Mucosa of rectum (tissue), 2 donors: ENCODE data around the gene DNAL1.
A peak's percentile ranks its signal among the peaks of the same experiment; 100 is the strongest.

Experiments
- H3K27ac ChIP-seq, 2 donors: one replicate each; pipeline ENCODE4 v1.7.0; 2013; ENCODE audit warnings: inconsistent platforms in 2 of 2, low read depth in 2 of 2, low read length in 2 of 2
- H3K27me3 ChIP-seq, 2 donors: one replicate each; pipeline ENCODE4 v1.7.0; 2013; ENCODE audit warnings: low read length in 2 of 2; ENCODE audit not compliant: control insufficient read depth in 2 of 2, insufficient read depth in 2 of 2
- H3K36me3 ChIP-seq, 2 donors: one replicate each; pipeline ENCODE4 v1.7.0; 2013; ENCODE audit warnings: low read length in 2 of 2; ENCODE audit not compliant: control insufficient read depth in 2 of 2, insufficient read depth in 2 of 2
- H3K4me1 ChIP-seq, 2 donors: one replicate each; pipeline ENCODE4 v1.7.0; 2013; ENCODE audit warnings: low read length in 2 of 2, mild to moderate bottlenecking in 1 of 2; ENCODE audit not compliant: control insufficient read depth in 2 of 2, insufficient read depth in 2 of 2
- H3K4me3 ChIP-seq, 2 donors: one replicate each; pipeline ENCODE4 v1.7.0; 2013; ENCODE audit warnings: low read length in 2 of 2
- H3K9ac ChIP-seq, 2 donors: one replicate each; pipeline ENCODE4 v1.7.0; 2013; ENCODE audit warnings: low read length in 2 of 2, low read depth in 1 of 2, mild to moderate bottlenecking in 1 of 2
- H3K9me3 ChIP-seq, 2 donors: one replicate each; pipeline ENCODE4 v1.7.0; 2013; ENCODE audit warnings: low read length in 2 of 2; ENCODE audit not compliant: control insufficient read depth in 2 of 2
- donor health status: healthy.
- donor health status: Normal muscosa, but diverticular disease.

DNAL1 gene

GRCh38 chr14:73741386-73741875 lies 96.6 kb downstream of the DNAL1 start:
- peak overlapping the region; percentile 95 to 98 for H3K27ac ChIP-seq
- no peaks in the 10 kb centered on the region for H3K9me3 ChIP-seq
- H3K4me1 ChIP-seq = peaks cover 72% of the 10 kb centered on the region in 2 donors
- peaks cover 24 to 29% of the 10 kb centered on the region in 2 donors for H3K36me3 ChIP-seq
- peak overlapping the region; percentile 41 to 66 for H3K4me3 ChIP-seq
- H3K9ac ChIP-seq = peak overlapping the region; percentile 71 to 74
- no peaks in the 10 kb centered on the region for H3K27me3 ChIP-seq

GRCh38 chr14:73741876-73742519 lies 97.2 kb downstream of the DNAL1 start:
- H3K9ac ChIP-seq = peak overlapping the region; percentile 71 to 74
- peak overlapping the region; percentile 41 to 66 for H3K4me3 ChIP-seq
- H3K4me1 ChIP-seq = peaks cover 77 to 78% of the 10 kb centered on the region in 2 donors
- peak overlapping the region; percentile 95 to 98 for H3K27ac ChIP-seq
- H3K9me3 ChIP-seq = no peaks in the 10 kb centered on the region
- H3K36me3 ChIP-seq = peaks cover 18 to 24% of the 10 kb centered on the region in 2 donors
- H3K27me3 ChIP-seq = no peaks in the 10 kb centered on the region

GRCh38 chr14:73742520-73743238 lies 97.9 kb downstream of the DNAL1 start:
- Histone ChIP-seq H3K9me3 (no peaks in the 10 kb centered on the region), H3K27ac (peak overlapping the region; percentile 95 to 98), H3K9ac (peak overlapping the region; percentile 70 to 71), H3K36me3 (peaks cover 15 to 18% of the 10 kb centered on the region in 2 donors), H3K4me1 (peaks cover 82 to 84% of the 10 kb centered on the region in 2 donors), H3K27me3 (no peaks in the 10 kb centered on the region), H3K4me3 (peak overlapping the region in 1 of 2 donors; percentile 39)

- Histone ChIP-seq H3K4me3 (peak overlapping the region; percentile 8 to 39), H3K27me3 (no peaks in the 10 kb centered on the region), H3K9me3 (no peaks in the 10 kb centered on the region), H3K4me1 (peaks cover 90 to 92% of the 10 kb centered on the region in 2 donors), H3K36me3 (peaks cover 12% of the 10 kb centered on the region in 2 donors), H3K9ac (peak overlapping the region; percentile 70 to 71), H3K27ac (peak overlapping the region; percentile 95 to 98)
These were observed 98.7 kb downstream of the DNAL1 start for GRCh38 chr14:73743431-73743931.

- Histone ChIP-seq H3K4me1 (peaks cover 90 to 94% of the 10 kb centered on the region in 2 donors), H3K27me3 (no peaks in the 10 kb centered on the region), H3K36me3 (peaks cover 4 to 5% of the 10 kb centered on the region in 2 donors), H3K9me3 (no peaks in the 10 kb centered on the region), H3K27ac (peak overlapping the region; percentile 95 to 98), H3K4me3 (peak overlapping the region; percentile 8 to 39), H3K9ac (peak overlapping the region; percentile 63 to 71)
These were observed 99.5 kb downstream of the DNAL1 start for GRCh38 chr14:73744175-73744867.

- H3K9me3 ChIP-seq = no peaks in the 10 kb centered on the region
- H3K36me3 ChIP-seq = peaks cover 0 to 2% of the 10 kb centered on the region in 2 donors
- H3K27me3 ChIP-seq = no peaks in the 10 kb centered on the region
- peak overlapping the region; percentile 8 to 39 for H3K4me3 ChIP-seq
- peak overlapping the region; percentile 95 to 98 for H3K27ac ChIP-seq
- H3K9ac ChIP-seq = peak overlapping the region; percentile 65 to 71
- H3K4me1 ChIP-seq = peaks cover 88 to 93% of the 10 kb centered on the region in 2 donors
These were observed 100.2 kb downstream of the DNAL1 start for GRCh38 chr14:73744874-73745529.

- Histone ChIP-seq H3K4me3 (peak overlapping the region in 1 of 2 donors; percentile 22), H3K36me3 (no peaks in the 10 kb centered on the region), H3K27ac (peak overlapping the region; percentile 95 to 98), H3K4me1 (peaks cover 88 to 93% of the 10 kb centered on the region in 2 donors), H3K27me3 (no peaks in the 10 kb centered on the region), H3K9me3 (no peaks in the 10 kb centered on the region), H3K9ac (peak overlapping the region; percentile 65 to 71)
These were observed 101.1 kb downstream of the DNAL1 start for GRCh38 chr14:73745571-73746519.

GRCh38 chr14:73746520-73747378 lies 102.0 kb downstream of the DNAL1 start:
- Histone ChIP-seq H3K4me3 (no peak overlapping the region), H3K27me3 (no peaks in the 10 kb centered on the region), H3K4me1 (peaks cover 88 to 94% of the 10 kb centered on the region in 2 donors), H3K9me3 (no peaks in the 10 kb centered on the region), H3K9ac (peak overlapping the region; percentile 65 to 71), H3K27ac (peak overlapping the region; percentile 95 to 98), H3K36me3 (no peaks in the 10 kb centered on the region)
